ENCODE results near the gene SPARC.

The SPARC gene

GRCh38 chr5:151677776-151678545 lies 8.8 kb downstream of the SPARC start:
- DNase-seq, result no peak

- DNase-seq, result no peak
Measured at GRCh38 chr5:151676719-151677118, 10.0 kb downstream of the SPARC start.

- no peak for DNase-seq
Measured at GRCh38 chr5:151676314-151676712, 10.4 kb downstream of the SPARC start.

DNA sequence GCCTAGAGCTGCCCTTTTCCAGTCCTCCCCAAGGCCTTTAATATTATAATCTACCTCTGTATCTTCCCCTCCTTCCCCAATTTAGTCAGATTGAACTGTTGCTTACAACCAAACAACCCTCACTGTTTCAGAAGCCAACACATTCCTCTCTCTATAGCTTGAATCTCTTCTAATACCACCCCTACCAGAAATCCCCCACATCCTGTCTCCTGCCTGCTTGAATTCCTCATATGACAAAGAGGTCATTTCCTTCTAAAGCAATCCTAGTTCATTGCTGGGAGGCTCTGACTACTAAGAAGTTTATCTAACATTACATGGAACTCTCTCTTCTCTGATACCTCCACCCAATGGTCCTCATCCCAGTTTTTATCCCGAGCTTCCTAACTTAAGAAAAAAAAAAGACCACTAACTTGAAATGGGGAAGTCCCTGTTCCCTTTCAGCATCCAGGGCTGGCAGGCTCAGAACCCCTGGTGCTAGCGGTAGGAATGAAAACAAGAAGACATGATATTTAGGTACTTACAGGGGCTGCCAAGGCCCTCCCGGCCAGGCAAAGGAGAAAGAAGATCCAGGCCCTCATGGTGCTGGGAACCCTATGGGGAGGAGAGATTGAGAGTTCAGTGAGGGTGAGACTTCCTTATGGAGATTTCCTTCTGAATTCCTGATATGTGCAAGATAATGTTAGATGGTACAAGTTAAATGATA lies 11.0 kb downstream of the SPARC start:
- no peak for DNase-seq

DNA sequence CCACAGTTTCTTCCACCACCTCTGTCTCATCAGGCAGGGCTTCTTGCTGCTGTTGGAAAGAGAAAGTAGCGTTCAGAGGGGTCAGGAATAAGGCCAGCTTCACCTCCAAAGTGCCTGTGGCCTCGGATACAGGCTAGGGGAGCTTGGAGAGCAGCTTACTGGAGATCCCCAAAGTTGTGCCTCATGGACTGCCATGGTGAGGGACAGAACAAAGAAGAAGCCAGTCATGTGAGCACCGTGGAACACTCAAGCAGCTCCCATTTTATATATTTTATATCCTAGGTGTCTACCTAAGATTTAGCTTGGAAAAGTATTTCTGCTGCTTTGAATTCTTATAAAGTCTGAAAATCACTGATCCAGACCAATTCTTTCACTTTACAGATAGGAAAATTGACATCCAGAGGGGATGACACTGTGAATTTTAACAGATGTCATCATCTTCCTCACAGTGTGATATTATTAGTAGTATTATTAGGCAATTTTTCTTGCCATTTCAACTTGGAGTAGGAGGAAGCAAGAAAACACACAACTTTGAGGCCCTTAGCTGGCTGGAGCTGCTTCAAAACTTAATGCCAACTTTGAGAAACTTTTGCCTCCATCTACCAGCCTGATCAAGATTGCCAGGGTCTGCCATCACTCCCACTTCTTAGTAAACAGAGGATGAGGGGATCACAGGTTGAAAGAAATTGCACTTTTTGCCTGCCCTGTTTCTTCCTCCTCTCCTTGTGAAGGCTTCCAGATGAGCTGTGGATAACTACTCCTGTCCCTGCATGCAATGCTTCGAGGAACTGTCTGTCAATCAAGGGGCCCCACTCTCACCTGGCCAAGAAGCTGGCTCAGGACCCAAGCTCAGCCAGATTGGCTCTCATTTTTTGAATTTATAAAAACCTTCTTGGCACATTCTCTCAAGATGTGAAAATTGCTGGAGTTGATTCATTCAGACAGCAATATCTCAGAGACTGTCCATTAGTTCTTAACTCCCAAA lies 11.8 kb downstream of the SPARC start:
- DNase-seq, result no peak

GRCh38 chr5:151673421-151673820 lies 13.3 kb downstream of the SPARC start:
- no peak for DNase-seq

DNA sequence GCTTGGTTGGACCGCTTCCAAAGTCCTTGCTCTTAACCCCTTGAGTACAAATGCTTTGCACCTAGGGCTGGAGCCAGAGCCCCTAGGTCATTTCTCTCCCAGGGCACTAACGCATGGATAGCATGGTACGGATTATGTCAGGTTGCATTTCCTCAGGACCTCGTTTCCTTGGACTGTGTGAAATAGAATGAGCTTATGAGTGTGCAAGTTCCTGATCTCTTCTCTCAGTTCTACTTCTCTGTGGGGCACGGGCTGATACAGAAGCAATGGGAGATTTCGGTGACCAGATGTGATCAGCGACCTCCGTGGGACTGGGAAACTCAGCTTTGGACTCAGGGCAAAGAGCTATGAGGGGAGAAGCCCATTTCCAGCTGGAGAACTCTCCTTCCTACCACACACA lies 14.2 kb downstream of the SPARC start:
- no peak for DNase-seq

- no peak for DNase-seq
Measured at GRCh38 chr5:151671950-151672349, 14.8 kb downstream of the SPARC start.

DNA sequence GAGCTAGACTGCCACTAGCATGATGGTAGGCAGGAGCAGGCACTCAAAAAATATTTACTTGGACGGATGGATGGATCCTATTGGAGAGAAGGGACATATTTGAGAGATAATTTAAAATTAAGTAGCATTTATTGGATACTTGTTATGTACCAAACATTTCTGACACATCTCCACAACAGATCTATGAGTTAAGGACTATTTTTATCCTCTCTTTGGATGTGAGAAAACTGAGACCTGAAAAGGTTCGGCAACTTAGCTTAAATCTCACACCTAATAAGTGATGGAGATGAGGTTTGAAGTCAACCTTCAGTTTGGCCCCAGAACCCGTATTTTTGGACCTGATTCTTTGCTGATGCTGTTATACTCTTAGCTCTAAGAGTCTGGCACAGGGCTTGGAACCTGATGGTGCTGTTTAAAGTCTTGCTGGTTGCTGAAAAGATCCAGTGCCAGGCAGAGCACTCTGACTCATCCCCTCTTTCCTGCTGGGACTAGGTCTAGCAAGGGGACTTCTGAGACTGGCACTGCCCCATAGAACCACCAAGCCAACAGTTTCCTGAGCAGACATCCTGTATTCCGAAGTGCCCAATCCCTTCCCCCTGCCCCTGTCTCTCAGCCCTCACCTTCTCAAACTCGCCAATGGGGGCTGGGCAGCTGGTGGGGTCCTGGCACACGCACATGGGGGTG lies 15.6 kb downstream of the SPARC start:
- DNase-seq, result no peak

DNA sequence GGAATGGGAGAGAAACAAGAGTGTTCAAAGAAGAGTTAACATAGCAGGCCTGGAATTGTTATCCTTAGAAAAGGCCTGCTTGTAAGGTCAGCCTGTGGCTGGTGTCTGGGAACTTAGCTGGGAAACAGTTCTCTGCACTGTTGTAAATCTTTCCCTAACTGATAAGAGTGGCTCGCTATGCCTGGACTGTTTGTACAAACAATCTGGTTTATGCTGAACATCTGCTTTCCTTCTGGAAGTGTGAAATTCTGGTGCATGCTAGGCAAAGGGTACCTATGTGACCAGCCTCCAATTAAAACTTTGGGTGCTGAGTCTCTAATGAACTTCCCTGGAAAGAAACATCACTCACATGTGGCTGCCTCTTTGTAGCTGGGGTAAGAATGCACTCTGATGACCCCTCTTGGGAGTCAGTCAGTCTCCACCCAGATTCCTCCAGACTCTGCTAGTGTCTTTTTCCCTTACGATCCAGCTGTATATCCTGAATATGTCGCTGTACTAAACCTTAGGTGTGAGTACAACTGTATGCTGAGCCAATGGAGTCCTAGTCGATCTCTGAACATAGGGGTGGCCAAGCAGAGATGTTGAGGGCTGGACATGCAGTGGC lies 16.5 kb downstream of the SPARC start:
- no peak for DNase-seq

DNA sequence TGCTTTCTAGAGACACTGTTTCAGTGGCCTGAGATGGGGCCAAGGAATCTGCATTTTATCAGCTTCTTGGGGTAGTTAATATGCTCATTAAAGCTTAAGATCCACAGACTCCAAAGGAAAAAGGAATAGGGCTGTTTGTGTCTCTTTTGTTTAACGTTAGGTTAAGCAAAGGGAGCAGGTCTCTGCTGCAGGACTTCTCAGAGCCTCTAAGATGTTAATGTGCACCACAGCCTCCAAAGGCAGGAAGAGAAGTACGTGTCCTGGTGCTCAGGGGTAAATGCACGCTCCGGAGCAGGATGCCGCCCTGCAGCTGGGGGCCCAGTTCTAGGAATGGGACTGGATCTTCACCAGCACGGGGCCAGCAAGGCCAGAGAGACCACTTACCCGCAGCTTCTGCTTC lies 19.6 kb downstream of the SPARC start:
- no peak for DNase-seq

DNA sequence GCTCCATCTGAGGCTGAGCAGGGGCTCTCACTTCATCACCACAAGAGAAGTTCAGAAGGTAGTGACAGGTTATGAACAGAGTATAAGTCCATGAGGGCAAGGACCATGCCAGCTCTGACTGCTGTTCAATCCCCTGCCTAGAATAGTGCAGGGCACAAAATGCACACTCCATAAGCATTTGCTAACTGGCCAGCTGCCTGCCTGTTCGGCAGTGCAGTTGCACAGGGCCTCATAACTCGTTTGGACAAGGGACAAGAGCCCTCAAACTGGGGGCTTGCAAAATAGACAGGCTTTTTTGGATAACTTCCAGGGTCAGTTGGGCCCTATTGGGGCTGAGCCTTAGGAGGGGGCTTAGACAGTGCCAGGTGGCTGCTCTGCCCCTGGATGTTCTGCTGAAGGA lies 21.1 kb downstream of the SPARC start:
- DNase-seq, result no peak

DNA sequence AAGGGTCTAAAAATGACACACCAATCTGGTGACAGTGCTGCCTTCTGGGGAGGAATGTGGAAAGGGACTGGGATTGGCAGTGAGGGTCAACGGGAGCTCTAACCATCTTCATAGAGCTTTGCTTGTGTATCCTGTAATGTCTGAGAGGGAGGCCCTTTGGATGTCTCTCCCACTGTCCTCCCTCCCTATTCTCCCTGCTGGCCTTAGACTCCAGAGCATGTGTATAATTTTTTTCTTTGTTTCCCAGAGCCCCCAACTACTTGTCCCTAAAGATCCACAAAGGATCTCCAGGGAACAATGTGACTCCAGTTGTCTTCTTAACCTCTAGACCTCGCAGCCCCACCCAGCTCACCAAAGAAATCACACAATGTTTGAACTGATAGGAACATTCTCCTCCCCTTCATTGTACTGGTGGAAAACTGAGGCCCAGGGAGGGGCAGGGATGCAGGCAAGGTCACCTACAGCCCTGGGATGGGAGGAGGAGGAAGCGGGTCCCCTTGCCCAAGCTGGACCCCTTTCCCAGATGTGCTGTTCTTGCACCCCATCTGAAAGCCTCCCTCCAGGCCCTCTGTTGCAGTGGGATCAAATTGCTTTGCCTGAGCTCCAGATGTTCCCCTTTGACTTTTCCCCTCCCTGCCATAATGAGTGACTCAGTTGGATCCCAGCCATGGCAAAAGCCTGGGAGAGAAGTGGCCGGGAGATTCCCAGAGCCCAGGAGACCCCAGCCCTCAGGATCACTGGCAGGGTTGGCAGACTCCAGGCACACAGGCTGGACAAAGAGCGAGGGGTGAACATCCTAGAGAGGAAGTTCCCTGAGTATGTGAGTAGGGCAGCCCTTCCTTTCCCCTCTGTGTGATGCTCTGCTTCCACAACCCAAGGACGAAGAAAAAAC lies 21.8 kb downstream of the SPARC start:
- DNase-seq, result no peak

GRCh38 chr5:151663617-151664293 lies 23.0 kb downstream of the SPARC start:
- peak; percentile 6 for DNase-seq

DNA sequence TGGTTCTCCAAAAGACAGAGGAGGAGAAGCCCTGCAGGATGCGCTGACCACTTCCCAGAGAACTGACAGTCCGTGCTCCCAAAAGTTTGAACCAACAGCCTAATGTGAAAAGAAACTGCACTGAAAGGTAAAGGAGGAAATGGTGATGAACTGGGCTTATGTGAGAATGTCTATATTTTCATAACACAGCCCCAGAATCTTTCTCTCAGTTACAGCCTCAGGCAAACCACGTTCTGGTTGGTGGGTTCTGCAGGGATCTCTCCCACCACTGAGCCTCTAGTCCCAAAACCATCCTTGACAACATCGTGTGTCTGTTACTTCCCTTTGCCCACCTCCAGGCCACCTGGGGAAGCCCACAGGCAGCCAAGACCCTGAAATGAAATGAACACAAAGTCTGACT lies 23.9 kb downstream of the SPARC start:
- DNase-seq, result no peak

- no peak for DNase-seq
Measured at GRCh38 chr5:151661968-151662732, 24.6 kb downstream of the SPARC start.

- no peak for DNase-seq
Measured at GRCh38 chr5:151660616-151661495, 25.9 kb downstream of the SPARC start.

- DNase-seq, result peak; percentile 72
Measured at GRCh38 chr5:151659001-151659754, 27.5 kb downstream of the SPARC start.

Measured in hematopoietic multipotent progenitor cell treated with erythropoietin and hydrocortisone succinate and interleukin-3 and kit ligand, for 8 days (in vitro differentiated cells).